ENCODE measurements around the gene RAB20. TPM values are rescaled to one million over a fixed set of nuclear protein-coding genes. Genes with fewer than 3 reads are reported as not detected.

RAB20 gene
- total and polyA plus RNA-seq, 10 of the 15 experiments (the other 5 are each of a cell fraction or from before 2014, with no cell fraction given) = 0.48 to 33.1 (median 9.6) TPM

GRCh38 chr13:110521946-110522345 lies 39.6 kb downstream of the RAB20 start:
- ChIA-PET RAD21 (ENCODE audit: unreplicated experiment) (interaction anchor here (1.2 kb wide), 1 partner anchor 64 kb away, joined by 4 read pairs; no protein-coding TSS in a partner anchor), SMC1A (ENCODE audit: uncharacterized antibody, unreplicated experiment) (no interaction called here), CTCF (interaction anchor here (0.6 to 2.6 kb wide), 4 partner anchors 19 to 197 kb away, joined by 3 to 10 read pairs (median 4); partner anchors contain the start of gene RAB20), POLR2A (interaction anchor here (0.5 to 0.7 kb wide), 3 partner anchors 12 to 57 kb away, joined by 3 to 4 read pairs (median 4); no protein-coding TSS in a partner anchor)
- DNase-seq (ENCODE audit: low read depth, low spot score) (no peak), FAIRE-seq (no peak), ATAC-seq (no peak)
- Histone ChIP-seq H4K20me1 (ENCODE audit: control insufficient read depth, insufficient read depth) (no peaks in the 10 kb centered on the region), H3K4me2 (ENCODE audit: control insufficient read depth, insufficient read depth) (no peak overlapping the region), H3K4me3 (no peak overlapping the region), H2AFZ (ENCODE audit: control insufficient read depth, low read depth, low read length) (no peak overlapping the region), H3K9me3 (replicated peaks; ENCODE audit: control insufficient read depth, insufficient read depth, low read length) (no peaks in the 10 kb centered on the region), H3K9ac (ENCODE audit: control insufficient read depth, insufficient read depth, low read length) (no peak overlapping the region), H3K36me3 (ENCODE audit: control insufficient read depth in 2 of 2, insufficient read depth in 2 of 2, low read length in 1 of 2) (peaks cover 4 to 5% of the 10 kb centered on the region in 2 experiments; a peak in 3 of 4 replicates), H3K79me2 (ENCODE audit: control insufficient read depth, insufficient read depth, low read length) (no peaks in the 10 kb centered on the region), H3K27ac (ENCODE audit: control insufficient read depth, insufficient read depth) (no peak overlapping the region), H3K27me3 (replicated peaks in 1 of 2; ENCODE audit: control insufficient read depth in 2 of 2, insufficient read depth in 2 of 2, low read length in 1 of 2) (no peaks in the 10 kb centered on the region), H3K4me1 (ENCODE audit: control insufficient read depth, insufficient read depth, low read length) (peaks cover 18% of the 10 kb centered on the region)
- intact Hi-C loops (cut with micrococcal nuclease; ENCODE audit: unreplicated experiment) (no loop called here), in situ Hi-C loops (cut with MboI) (no loop called here)
- no TSS peak for BruUV-seq (replicated peaks)
- TF ChIP-seq RUNX3 (IDR thresholded peaks at IDR 0.05; ENCODE audit: low read length) = peak; percentile 44
- TF ChIP-seq, protein P1, sequence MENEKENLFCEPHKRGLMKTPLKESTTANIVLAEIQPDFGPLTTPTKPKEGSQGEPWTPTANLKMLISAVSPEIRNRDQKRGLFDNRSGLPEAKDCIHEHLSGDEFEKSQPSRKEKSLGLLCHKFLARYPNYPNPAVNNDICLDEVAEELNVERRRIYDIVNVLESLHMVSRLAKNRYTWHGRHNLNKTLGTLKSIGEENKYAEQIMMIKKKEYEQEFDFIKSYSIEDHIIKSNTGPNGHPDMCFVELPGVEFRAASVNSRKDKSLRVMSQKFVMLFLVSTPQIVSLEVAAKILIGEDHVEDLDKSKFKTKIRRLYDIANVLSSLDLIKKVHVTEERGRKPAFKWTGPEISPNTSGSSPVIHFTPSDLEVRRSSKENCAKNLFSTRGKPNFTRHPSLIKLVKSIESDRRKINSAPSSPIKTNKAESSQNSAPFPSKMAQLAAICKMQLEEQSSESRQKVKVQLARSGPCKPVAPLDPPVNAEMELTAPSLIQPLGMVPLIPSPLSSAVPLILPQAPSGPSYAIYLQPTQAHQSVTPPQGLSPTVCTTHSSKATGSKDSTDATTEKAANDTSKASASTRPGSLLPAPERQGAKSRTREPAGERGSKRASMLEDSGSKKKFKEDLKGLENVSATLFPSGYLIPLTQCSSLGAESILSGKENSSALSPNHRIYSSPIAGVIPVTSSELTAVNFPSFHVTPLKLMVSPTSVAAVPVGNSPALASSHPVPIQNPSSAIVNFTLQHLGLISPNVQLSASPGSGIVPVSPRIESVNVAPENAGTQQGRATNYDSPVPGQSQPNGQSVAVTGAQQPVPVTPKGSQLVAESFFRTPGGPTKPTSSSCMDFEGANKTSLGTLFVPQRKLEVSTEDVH (IDR thresholded peaks at IDR 0.05; ENCODE audit: low read depth, partially characterized antibody) = no peak
- 62% methylated on average over 7 of the region's 7 CpGs for WGBS (ENCODE audit: insufficient coverage, insufficient replicate concordance, low lambda C conversion rate, missing lambda C conversion rate)

DNA sequence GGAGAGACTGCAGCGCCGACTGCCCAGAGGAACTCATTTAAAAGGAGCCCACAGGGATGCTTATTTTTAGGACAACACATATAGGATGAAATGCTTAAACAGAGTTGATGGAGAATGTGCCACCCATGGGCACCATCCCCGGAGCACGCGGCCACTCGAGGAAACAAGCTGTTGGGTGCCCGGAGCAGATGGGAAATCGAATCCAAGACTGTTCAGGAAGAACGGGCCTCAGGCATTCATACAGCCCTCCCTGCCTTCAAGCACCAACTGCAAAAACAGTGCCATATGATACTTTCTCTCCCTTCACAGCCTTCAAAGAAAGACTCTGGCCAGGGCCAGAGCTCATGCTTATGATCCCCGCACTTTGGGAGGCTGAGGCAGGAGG lies 40.2 kb downstream of the RAB20 start:
- 80% methylated on average over 10 of the region's 10 CpGs for WGBS (ENCODE audit: insufficient coverage, insufficient replicate concordance, low lambda C conversion rate, missing lambda C conversion rate)
- no TSS peak for BruUV-seq (replicated peaks)
- no peak for TF ChIP-seq TCF3 (IDR thresholded peaks at IDR 0.05; ENCODE audit: borderline replicate concordance, insufficient read depth, low read depth, low read length)
- no peak for TF ChIP-seq MTA2 (IDR thresholded peaks at IDR 0.05; ENCODE audit: low read depth)
- TF ChIP-seq, protein P2, sequence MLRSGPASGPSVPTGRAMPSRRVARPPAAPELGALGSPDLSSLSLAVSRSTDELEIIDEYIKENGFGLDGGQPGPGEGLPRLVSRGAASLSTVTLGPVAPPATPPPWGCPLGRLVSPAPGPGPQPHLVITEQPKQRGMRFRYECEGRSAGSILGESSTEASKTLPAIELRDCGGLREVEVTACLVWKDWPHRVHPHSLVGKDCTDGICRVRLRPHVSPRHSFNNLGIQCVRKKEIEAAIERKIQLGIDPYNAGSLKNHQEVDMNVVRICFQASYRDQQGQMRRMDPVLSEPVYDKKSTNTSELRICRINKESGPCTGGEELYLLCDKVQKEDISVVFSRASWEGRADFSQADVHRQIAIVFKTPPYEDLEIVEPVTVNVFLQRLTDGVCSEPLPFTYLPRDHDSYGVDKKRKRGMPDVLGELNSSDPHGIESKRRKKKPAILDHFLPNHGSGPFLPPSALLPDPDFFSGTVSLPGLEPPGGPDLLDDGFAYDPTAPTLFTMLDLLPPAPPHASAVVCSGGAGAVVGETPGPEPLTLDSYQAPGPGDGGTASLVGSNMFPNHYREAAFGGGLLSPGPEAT (IDR thresholded peaks at IDR 0.05; ENCODE audit: low read depth) = no peak
- TF ChIP-seq WRNIP1 (IDR thresholded peaks at IDR 0.05; ENCODE audit: borderline replicate concordance, low read depth, low read length) = no peak
- no peak for TF ChIP-seq TAF1 (IDR thresholded peaks at IDR 0.05; ENCODE audit: borderline replicate concordance, low read depth, low read length)
- no peak for TF ChIP-seq BACH1 (IDR thresholded peaks at IDR 0.05; ENCODE audit: borderline replicate concordance)
- no peak for TF ChIP-seq NR2F1 (conservative IDR thresholded peaks at IDR 0.05)

More for the DNA sequence above, 40.2 kb downstream of the RAB20 start:
- peaks cover 18% of the 10 kb centered on the region for H3K4me1 ChIP-seq (ENCODE audit: control insufficient read depth, insufficient read depth, low read length)
- POLR2A ChIA-PET = no interaction called here
- H3K9me3 ChIP-seq (replicated peaks; ENCODE audit: control insufficient read depth, insufficient read depth, low read length) = no peaks in the 10 kb centered on the region
- no peak for FAIRE-seq
- no peak overlapping the region for H2AFZ ChIP-seq (ENCODE audit: control insufficient read depth, low read depth, low read length)
- H3K27me3 ChIP-seq (replicated peaks in 1 of 2; ENCODE audit: control insufficient read depth in 2 of 2, insufficient read depth in 2 of 2, low read length in 1 of 2) = no peaks in the 10 kb centered on the region
- intact Hi-C loops (cut with micrococcal nuclease; ENCODE audit: unreplicated experiment) (no loop called here), in situ Hi-C loops (cut with MboI) (no loop called here)
- H3K9ac ChIP-seq (ENCODE audit: control insufficient read depth, insufficient read depth, low read length) = no peak overlapping the region
- no peak overlapping the region for H3K4me3 ChIP-seq
- no peak for DNase-seq (ENCODE audit: low read depth, low spot score)
- RAD21 ChIA-PET (ENCODE audit: unreplicated experiment) = interaction anchor here (1.2 kb wide), 1 partner anchor 64 kb away, joined by 4 read pairs; no protein-coding TSS in a partner anchor
- H3K27ac ChIP-seq (ENCODE audit: control insufficient read depth, insufficient read depth) = no peak overlapping the region
- no peaks in the 10 kb centered on the region for H3K79me2 ChIP-seq (ENCODE audit: control insufficient read depth, insufficient read depth, low read length)
- no peaks in the 10 kb centered on the region for H4K20me1 ChIP-seq (ENCODE audit: control insufficient read depth, insufficient read depth)
- H3K36me3 ChIP-seq (ENCODE audit: control insufficient read depth in 2 of 2, insufficient read depth in 2 of 2, low read length in 1 of 2) = peaks cover 4 to 5% of the 10 kb centered on the region in 2 experiments; a peak in 3 of 4 replicates
- H3K4me2 ChIP-seq (ENCODE audit: control insufficient read depth, insufficient read depth) = no peak overlapping the region
- ATAC-seq = no peak
- SMC1A ChIA-PET (ENCODE audit: uncharacterized antibody, unreplicated experiment) = interaction anchor here (0.8 kb wide), 1 partner anchor 66 kb away, joined by 3 read pairs; no protein-coding TSS in a partner anchor
- CTCF ChIA-PET = interaction anchor here (1.0 to 2.6 kb wide), 3 partner anchors 40 to 65 kb away, joined by 4 to 10 read pairs (median 4); partner anchors contain the start of gene RAB20
